ENCODE measurements around the gene BMAL1.
"Not testable (repeated sequence)": the region's sequence is repeated elsewhere in the genome, so short reads cannot be mapped to it uniquely, and the experiment has no call there.

BMAL1 gene

DNA sequence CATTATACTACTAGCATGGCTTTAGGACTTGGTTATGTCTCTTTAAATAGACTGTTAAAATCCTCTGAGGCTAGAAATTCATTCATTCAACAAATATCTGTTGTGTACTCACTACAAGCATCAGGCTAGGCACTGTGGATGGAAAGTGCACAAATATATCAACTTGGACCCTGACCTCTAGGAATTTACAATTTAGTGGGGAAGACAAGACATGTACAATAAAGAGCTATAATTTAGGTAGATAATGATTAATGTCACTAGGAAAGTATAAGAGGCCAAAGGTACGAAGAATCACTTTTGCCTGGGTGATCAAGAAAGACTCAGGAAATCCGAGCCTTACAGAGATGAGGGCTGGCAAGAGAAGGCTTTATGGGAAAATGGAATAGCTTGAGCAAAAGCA lies 25.6 kb upstream of the BMAL1 start:
- CTCF ChIA-PET: interaction anchor here (3.6 kb wide), 1 partner anchor 83 kb away, joined by 26 read pairs; no protein-coding TSS in a partner anchor
- no peaks in the 10 kb centered on the region for H3K36me3 Mint-ChIP-seq
- DNase-seq: no peak
- H3K27ac Mint-ChIP-seq: no peak overlapping the region
- no peaks in the 10 kb centered on the region for H3K9me3 Mint-ChIP-seq
- H3K4me3 Mint-ChIP-seq: no peak overlapping the region
- H3K27me3 Mint-ChIP-seq: peaks cover 8% of the 10 kb centered on the region
- no peaks in the 10 kb centered on the region for H3K4me1 Mint-ChIP-seq

DNA sequence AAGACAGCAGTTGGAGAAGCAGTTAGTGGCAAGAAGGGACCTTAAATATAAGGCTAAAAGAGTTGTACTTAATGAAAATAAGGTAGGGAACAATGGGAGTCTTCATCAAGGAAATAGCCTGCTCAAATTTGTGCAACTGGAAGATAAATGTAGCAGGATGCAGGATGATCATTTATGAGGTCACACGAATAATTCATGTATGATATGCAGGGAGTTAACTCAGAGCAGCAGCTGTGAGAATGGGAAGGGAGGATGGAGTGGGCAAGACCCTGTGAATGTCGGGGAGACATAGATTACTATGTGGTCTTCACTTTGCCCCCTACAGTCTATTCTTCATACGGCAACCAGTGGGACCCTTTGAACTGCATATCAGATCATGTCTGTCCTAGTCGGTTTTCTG lies 25.2 kb upstream of the BMAL1 start:
- no peak overlapping the region for H3K4me3 Mint-ChIP-seq
- H3K4me1 Mint-ChIP-seq: no peaks in the 10 kb centered on the region
- H3K27ac Mint-ChIP-seq: no peak overlapping the region
- H3K9me3 Mint-ChIP-seq: no peaks in the 10 kb centered on the region
- CTCF ChIA-PET: interaction anchor here (3.6 kb wide), 1 partner anchor 83 kb away, joined by 26 read pairs; no protein-coding TSS in a partner anchor
- no peaks in the 10 kb centered on the region for H3K36me3 Mint-ChIP-seq
- DNase-seq: no peak
- peaks cover 3% of the 10 kb centered on the region for H3K27me3 Mint-ChIP-seq

DNA sequence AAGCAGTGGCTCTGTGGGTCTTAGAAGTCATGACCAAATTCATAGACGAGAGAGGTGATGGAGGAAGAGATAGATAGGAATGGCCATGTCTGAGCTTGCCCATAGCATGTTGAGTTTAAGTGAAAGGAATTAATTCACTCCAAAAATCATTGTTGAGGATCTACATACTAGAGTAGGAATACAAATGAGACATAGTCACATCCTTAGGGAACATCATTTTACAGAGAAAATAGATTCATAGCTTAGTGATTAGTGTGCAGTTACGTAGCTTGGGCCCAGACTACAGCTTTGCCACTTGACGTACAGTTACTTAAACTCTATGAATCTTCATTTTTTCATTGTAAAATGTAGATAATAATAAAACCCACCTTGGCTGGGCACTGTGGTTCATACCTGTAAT lies 21.4 kb upstream of the BMAL1 start:
- H3K4me1 Mint-ChIP-seq: peaks cover 21% of the 10 kb centered on the region
- no peak for DNase-seq
- no peak overlapping the region for H3K4me3 Mint-ChIP-seq
- no peaks in the 10 kb centered on the region for H3K9me3 Mint-ChIP-seq
- no peaks in the 10 kb centered on the region for H3K36me3 Mint-ChIP-seq
- CTCF ChIA-PET: interaction anchor here (0.6 kb wide), 1 partner anchor 114 kb away, joined by 3 read pairs; no protein-coding TSS in a partner anchor
- H3K27ac Mint-ChIP-seq: no peak overlapping the region
- H3K27me3 Mint-ChIP-seq: peaks cover 16% of the 10 kb centered on the region

DNA sequence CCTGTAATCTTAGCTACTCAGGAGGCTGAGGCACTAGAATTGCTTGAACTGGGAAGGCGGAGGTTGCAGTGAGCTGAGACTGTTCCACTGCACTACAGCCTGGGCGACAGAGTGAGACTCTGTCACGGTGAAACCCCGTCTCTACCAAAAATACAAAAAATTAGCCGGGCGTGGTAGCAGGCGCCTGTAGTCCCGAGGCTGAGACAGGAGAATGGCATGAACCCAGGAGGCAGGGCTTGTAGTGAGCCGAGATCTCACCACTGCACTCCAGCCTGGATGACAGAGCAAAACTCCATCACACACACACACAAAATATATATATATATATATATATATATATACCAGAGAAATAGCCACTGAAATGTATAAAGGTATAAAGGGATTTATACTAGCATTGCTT lies 19.5 kb upstream of the BMAL1 start:
- Mint-ChIP-seq H3K4me1 (peaks cover 21% of the 10 kb centered on the region), H3K27me3 (peaks cover 19% of the 10 kb centered on the region)
- H3K4me3 Mint-ChIP-seq, H3K36me3 Mint-ChIP-seq, DNase-seq, H3K9me3 Mint-ChIP-seq, CTCF ChIA-PET, H3K27ac Mint-ChIP-seq: not testable (repeated sequence)

DNA sequence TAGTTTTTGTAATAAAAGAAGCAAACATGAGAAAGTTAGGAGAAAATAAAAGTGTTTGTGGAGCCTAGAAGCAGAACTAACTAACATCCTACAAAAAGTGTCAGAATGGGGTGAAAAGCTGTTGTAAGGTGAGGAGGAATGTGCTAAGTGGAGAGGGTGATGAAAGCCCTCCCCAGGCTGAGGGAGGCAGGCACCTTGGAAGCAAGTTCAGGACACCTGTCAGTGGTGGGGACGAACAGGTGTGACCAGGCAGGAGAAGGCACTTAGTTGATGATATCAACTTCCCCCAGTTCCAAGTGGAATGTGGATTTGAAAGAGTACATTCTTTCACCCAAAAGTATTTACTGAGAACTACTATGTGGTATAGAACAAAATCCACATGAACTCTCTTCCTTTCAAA lies 18.7 kb upstream of the BMAL1 start:
- H3K27me3 Mint-ChIP-seq: peaks cover 23% of the 10 kb centered on the region
- H3K4me3 Mint-ChIP-seq: no peak overlapping the region
- no peaks in the 10 kb centered on the region for H3K9me3 Mint-ChIP-seq
- H3K27ac Mint-ChIP-seq: no peak overlapping the region
- H3K36me3 Mint-ChIP-seq: no peaks in the 10 kb centered on the region
- peaks cover 21% of the 10 kb centered on the region for H3K4me1 Mint-ChIP-seq
- no peak for DNase-seq
- CTCF ChIA-PET: no interaction called here

DNA sequence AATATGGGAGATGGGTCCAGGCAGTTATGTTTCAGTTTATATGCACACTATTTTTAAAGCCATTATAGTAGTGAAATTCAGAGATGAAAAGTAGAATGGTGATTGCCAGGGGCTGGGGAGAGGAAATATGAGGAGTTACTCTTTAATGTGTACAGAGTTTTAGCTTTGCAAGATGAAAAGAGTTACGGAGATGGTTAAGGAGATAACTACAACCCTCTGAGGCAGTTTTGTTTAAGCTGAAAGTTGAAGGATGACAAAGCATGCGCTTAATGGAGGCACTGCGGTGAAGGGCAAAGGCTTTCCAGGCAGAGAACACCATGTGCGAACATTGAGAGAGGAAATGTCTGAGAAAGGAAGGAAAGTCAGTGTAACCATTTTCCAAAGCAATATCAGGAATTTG lies 18.2 kb upstream of the BMAL1 start:
- no peak for DNase-seq
- Mint-ChIP-seq H3K4me1 (peaks cover 21% of the 10 kb centered on the region), H3K9me3 (no peaks in the 10 kb centered on the region), H3K4me3 (no peak overlapping the region), H3K36me3 (no peaks in the 10 kb centered on the region), H3K27ac (no peak overlapping the region), H3K27me3 (peaks cover 27% of the 10 kb centered on the region)
- CTCF ChIA-PET: no interaction called here

DNA sequence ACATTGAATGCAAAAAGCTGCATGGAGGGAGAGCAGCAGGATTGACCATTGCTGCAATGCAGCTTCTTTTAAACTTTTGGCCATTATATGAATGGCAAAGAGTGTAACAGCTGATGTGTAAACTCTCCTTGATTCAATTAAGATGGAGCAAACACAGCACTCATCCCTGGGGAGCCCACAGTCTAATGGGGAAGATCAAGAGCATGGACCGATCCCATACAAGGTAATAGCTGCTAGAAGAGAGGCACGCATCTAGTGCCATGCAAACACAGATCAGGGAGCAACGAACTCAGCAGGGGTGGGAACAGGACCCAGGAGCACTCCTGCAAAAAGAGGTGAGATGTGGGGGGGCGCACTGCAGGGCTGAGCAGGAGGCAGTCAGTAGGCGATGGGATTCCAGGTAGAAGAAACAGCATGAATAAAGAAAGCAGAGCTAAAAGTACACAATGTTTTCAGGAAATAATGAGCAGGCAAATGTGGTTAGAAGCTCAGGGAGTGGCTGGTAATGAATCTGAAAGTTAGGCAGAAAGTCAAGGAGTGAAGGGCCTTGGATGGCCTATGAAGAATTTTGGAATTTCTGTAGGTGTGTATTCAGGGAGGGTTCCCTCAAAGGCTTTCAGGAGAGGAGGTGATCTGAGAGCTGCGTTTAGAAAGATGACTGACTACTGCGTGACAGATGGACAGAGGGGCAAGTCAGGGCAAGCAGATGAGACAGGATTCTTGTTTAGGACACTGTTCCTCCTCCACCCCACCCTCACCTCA lies 17.2 kb upstream of the BMAL1 start:
- no peaks in the 10 kb centered on the region for H3K9me3 Mint-ChIP-seq
- no peaks in the 10 kb centered on the region for H3K36me3 Mint-ChIP-seq
- no peak for DNase-seq
- H3K27me3 Mint-ChIP-seq: peaks cover 27% of the 10 kb centered on the region
- CTCF ChIA-PET: interaction anchor here (0.9 to 1.0 kb wide), 2 partner anchors 10 to 75 kb away, joined by 3 read pairs; no protein-coding TSS in a partner anchor
- H3K4me1 Mint-ChIP-seq: peaks cover 21% of the 10 kb centered on the region
- H3K4me3 Mint-ChIP-seq: no peak overlapping the region
- H3K27ac Mint-ChIP-seq: no peak overlapping the region

DNA sequence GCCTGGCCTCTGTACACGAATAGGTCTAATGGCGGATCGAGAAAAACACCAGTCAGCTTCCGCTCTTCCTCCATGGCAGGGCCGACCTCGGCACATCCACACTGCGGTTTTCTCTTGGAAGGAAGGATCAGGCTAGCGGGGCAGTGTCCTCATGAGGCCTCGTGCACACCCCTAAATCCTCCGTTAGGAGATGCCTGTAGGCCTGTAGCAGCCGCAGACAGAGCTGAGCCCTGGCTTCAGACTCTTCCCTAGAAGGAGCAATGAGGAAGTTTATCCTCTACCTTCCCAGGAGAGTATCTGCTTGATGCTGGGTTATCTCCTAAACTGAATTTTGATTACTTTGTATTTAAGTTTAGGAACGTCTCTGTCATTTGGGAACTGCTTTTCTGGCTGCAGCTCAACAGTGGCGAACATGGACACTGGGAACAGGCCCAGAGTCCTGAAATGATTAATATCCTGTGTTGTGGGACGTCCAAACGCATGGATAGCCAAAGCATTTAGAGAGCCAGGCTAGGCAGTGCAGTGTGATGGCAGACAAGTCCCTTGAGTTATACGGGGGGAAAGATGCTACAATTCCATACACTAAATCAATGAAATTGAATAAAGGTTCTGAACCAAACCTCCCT lies 16.5 kb upstream of the BMAL1 start:
- no peak for DNase-seq
- H3K36me3 Mint-ChIP-seq: no peaks in the 10 kb centered on the region
- H3K4me1 Mint-ChIP-seq: peaks cover 21% of the 10 kb centered on the region
- peaks cover 28% of the 10 kb centered on the region for H3K27me3 Mint-ChIP-seq
- no peaks in the 10 kb centered on the region for H3K9me3 Mint-ChIP-seq
- H3K4me3 Mint-ChIP-seq: no peak overlapping the region
- CTCF ChIA-PET: interaction anchor here (1.0 kb wide), 1 partner anchor 74 kb away, joined by 3 read pairs; no protein-coding TSS in a partner anchor
- no peak overlapping the region for H3K27ac Mint-ChIP-seq

DNA sequence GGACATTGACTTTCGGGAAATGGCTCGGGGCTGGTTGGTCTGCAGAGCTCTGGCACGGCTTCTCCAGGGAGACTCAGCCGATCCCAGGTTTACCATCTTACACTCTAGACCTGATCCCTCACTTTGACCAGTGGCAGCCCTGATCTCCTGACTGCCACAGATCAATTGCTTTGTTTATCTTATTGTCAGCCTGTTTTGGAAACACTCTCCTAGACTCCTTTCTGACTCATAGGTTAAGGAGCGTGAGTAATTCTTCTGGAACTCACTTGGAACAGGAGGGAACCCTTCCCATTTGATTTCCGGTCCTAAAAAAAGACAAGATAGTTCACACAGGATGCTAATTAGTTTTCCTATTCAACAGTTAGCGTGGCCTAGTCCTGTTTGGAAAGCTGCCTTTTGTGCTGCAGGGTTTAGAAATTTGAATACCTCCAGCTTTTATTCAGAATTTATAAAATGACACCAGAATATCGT lies 16.0 kb upstream of the BMAL1 start:
- Mint-ChIP-seq H3K4me3 (no peak overlapping the region), H3K27me3 (peaks cover 32% of the 10 kb centered on the region), H3K4me1 (peaks cover 21% of the 10 kb centered on the region), H3K27ac (no peak overlapping the region), H3K9me3 (no peaks in the 10 kb centered on the region), H3K36me3 (no peaks in the 10 kb centered on the region)
- no peak for DNase-seq
- CTCF ChIA-PET: no interaction called here

DNA sequence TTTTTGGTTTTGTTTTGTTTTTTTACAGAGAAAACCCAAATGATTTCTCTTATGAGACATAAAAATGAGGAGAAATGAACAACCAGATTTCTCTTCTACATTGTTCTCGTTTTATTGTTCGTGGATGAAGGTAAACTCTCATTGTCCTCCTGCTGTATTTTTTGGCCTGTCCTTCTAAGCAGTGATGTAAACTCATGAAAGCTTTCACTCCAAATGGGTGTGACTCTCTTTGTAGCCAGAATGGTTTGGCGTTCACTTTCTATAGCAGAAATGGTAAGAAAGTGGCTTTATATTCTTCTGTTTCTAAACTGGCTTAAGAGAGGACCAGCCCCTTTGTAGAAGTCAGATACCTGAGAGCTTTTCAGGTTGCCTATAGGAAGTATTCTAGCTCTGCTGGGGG lies 15.5 kb upstream of the BMAL1 start:
- Mint-ChIP-seq H3K9me3 (no peaks in the 10 kb centered on the region), H3K4me3 (no peak overlapping the region), H3K36me3 (no peaks in the 10 kb centered on the region), H3K27me3 (peaks cover 32% of the 10 kb centered on the region), H3K4me1 (peaks cover 21% of the 10 kb centered on the region), H3K27ac (no peak overlapping the region)
- DNase-seq: no peak
- CTCF ChIA-PET: interaction anchor here (1.4 kb wide), 1 partner anchor 14 kb away, joined by 4 read pairs; no protein-coding TSS in a partner anchor

DNA sequence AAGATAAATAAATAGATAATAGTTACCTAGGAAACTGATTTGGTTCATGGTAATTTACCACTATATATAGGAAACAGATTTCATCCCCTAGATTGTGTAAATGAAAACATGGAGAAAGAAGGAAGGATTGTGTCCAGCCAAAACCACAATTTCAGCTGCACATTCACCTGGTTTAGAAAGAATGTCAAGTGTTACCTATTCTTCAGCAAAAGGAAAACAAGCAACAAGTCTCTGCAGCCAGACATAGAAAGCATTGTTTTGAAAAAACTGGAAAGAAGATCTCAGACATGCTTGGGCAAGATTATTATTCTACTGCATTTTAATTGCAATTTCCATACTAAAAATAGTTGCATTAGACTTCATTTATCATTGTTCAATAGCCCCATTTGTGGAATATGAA lies 8.8 kb upstream of the BMAL1 start:
- Mint-ChIP-seq H3K27ac (no peak overlapping the region), H3K4me3 (no peak overlapping the region), H3K9me3 (no peaks in the 10 kb centered on the region), H3K4me1 (peaks cover 8% of the 10 kb centered on the region), H3K27me3 (peaks cover 41% of the 10 kb centered on the region), H3K36me3 (no peaks in the 10 kb centered on the region)
- CTCF ChIA-PET: no interaction called here
- no peak for DNase-seq

DNA sequence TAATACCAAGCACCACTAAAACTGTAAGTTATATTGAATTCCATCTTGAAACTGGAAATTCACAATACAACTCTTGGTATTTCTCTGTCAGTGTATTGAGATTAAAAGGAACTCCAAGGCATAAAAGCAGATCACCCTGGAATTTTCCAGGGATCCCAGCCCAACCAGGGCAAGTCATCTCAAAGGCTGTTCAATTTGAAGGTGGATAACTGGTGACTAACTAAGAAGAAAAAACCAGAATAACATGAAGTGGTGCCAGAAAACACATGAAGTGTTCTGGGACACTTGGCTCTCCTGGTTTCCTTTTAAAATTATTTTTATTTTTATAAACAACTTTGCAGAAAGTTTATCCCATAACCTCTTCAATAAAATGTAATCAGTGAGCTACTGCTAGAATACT lies 7.8 kb upstream of the BMAL1 start:
- no peaks in the 10 kb centered on the region for H3K9me3 Mint-ChIP-seq
- peaks cover 8% of the 10 kb centered on the region for H3K4me1 Mint-ChIP-seq
- H3K27ac Mint-ChIP-seq: no peak overlapping the region
- CTCF ChIA-PET: interaction anchor here (1.1 kb wide), 1 partner anchor 66 kb away, joined by 3 read pairs; no protein-coding TSS in a partner anchor
- no peaks in the 10 kb centered on the region for H3K36me3 Mint-ChIP-seq
- H3K4me3 Mint-ChIP-seq: no peak overlapping the region
- DNase-seq: no peak
- peaks cover 41% of the 10 kb centered on the region for H3K27me3 Mint-ChIP-seq

DNA sequence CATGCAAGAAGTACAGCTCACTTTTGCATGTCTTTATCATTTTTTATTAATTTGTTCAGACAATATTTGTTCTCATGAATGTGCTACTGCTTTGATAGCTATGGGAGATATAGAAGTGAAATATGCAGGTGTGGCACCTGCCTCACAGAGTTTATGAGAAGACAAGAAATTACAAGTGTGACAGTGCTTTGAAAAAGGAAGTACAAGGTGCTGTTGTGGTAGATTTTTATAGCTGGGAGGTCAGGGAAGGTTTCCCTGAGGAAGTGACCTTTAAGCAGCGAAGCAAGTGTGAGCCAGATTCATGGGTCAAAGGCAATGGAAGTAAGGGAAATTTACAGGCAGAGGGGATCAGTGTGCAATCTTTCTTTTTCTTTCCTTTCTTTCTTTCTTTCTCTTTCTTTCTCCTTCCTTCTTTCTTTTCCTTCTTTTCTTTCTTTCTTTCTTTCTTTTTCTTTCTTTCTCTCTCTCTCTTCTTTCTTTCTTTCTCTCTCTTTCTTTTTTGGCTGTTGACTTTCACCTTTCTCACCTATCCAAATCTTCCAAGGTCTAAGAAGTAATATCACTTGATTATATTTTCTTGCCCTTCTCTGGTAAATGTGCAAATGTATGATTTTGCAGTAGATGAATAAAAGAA lies 6.4 kb upstream of the BMAL1 start:
- Mint-ChIP-seq H3K36me3 (no peaks in the 10 kb centered on the region), H3K4me3 (no peak overlapping the region), H3K9me3 (no peaks in the 10 kb centered on the region), H3K4me1 (peaks cover 12% of the 10 kb centered on the region), H3K27ac (no peak overlapping the region), H3K27me3 (peaks cover 51% of the 10 kb centered on the region)
- DNase-seq: no peak
- CTCF ChIA-PET: no interaction called here

DNA sequence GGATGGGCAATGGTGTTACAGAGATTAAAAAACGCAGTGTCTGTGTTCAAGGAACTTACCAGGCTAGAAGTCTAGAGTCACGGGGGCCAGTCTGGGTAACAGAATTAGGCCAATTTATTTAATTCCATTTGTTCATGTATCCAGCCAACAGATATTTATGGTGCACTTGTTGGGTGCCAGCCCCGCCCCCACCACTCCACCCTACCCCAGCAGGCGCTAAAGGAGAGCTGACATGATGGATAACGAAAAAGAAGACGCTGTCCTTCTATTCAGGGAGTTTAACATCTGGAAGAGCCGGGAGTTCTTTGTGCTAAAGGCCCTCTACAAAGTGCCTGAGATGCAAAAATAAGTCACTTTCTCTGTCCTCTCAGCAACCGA lies 1.1 kb upstream of the BMAL1 start:
- H3K4me3 Mint-ChIP-seq: peak overlapping the region; percentile 94
- H3K9me3 Mint-ChIP-seq: no peaks in the 10 kb centered on the region
- H3K36me3 Mint-ChIP-seq: peaks cover 7% of the 10 kb centered on the region
- peaks cover 45% of the 10 kb centered on the region for H3K27me3 Mint-ChIP-seq
- H3K27ac Mint-ChIP-seq: peak overlapping the region; percentile 39
- H3K4me1 Mint-ChIP-seq: peaks cover 39% of the 10 kb centered on the region
- DNase-seq: peak; percentile 36
- CTCF ChIA-PET: interaction anchor here (0.8 to 2.7 kb wide), 4 partner anchors 10 to 68 kb away, joined by 3 to 16 read pairs (median 4); no protein-coding TSS in a partner anchor

Measured in activated naive CD4-positive, alpha-beta T cell treated with anti-CD3 and anti-CD28 coated beads, Interleukin-2, amount 10 ng/mL, durations not matched to agents 7 days and 5 days (primary cell).